HUES64 (cell line): ENCODE measurements around the gene MEMO1.
"Not testable (repeated sequence)": the region's sequence is repeated elsewhere in the genome, so short reads cannot be mapped to it uniquely, and the experiment has no call there.

Experiments
- H3K27ac ChIP-seq: 2 replicates; pipeline ENCODE4 v1.7.0; 2013; ENCODE audit warnings: low read depth, low read length, inconsistent platforms
- H3K27me3 ChIP-seq: 2 replicates; pipeline ENCODE4 v1.6.1; 2013; ENCODE audit warnings: mild to moderate bottlenecking, low read length; ENCODE audit not compliant: insufficient read depth
- H3K36me3 ChIP-seq: 2 replicates; pipeline ENCODE4 v1.6.1; 2013; ENCODE audit warnings: mild to moderate bottlenecking, low read length; ENCODE audit not compliant: insufficient read depth
- H3K4me1 ChIP-seq: 2 replicates; pipeline ENCODE4 v1.6.1; 2013; ENCODE audit warnings: mild to moderate bottlenecking, low read length, moderate library complexity; ENCODE audit not compliant: insufficient read depth
- H3K4me3 ChIP-seq: 2 replicates; pipeline ENCODE4 v1.5.1; 2013; ENCODE audit warnings: mild to moderate bottlenecking, low read length, moderate library complexity
- H3K9ac ChIP-seq: 2 replicates; pipeline ENCODE4 v1.6.1; 2013; ENCODE audit warnings: mild to moderate bottlenecking, low read depth, low read length
- H3K9me3 ChIP-seq: 2 replicates; pipeline ENCODE4 v1.6.1; 2013; ENCODE audit warnings: low read depth, low read length; ENCODE audit not compliant: insufficient read depth
- WGBS: fragments of 150-250, 120-280 bp; methylation state at CpG from one replicate; pipeline ENCODE4 v1.1.7; 2013; ENCODE audit warnings: missing lambda C conversion rate; 5-methylcytosine and 5-hydroxymethylcytosine counted together

Gene MEMO1

DNA sequence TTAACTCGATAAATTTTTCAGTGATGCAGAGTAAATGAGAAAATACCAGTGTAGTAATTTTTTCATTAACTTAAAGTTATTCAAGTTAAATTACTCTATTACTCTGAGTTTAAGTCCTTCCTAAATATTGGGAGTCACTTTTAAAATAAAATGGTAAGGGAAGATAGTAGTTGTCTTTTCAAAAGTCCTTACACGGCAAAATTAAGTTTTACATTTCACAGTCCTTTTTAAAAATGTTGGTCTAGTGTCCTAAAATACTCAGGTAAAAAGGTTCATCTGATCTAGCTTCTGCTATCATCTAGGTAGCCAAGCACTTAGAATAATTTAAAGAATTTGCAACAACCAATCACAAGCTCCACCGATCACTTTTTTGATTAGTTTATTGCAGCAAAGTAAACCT, 146.9 kb downstream of the MEMO1 start:
- Histone ChIP-seq H3K4me3 (no peak overlapping the region), H3K27ac (no peak overlapping the region), H3K4me1 (no peaks in the 10 kb centered on the region), H3K36me3 (peaks cover 5% of the 10 kb centered on the region; the same call in 1 of the 2 replicates), H3K9ac (no peak overlapping the region), H3K27me3 (no peaks in the 10 kb centered on the region), H3K9me3 (no peaks in the 10 kb centered on the region)
- WGBS = 98% methylated on average over 1 of the region's 3 CpGs

DNA sequence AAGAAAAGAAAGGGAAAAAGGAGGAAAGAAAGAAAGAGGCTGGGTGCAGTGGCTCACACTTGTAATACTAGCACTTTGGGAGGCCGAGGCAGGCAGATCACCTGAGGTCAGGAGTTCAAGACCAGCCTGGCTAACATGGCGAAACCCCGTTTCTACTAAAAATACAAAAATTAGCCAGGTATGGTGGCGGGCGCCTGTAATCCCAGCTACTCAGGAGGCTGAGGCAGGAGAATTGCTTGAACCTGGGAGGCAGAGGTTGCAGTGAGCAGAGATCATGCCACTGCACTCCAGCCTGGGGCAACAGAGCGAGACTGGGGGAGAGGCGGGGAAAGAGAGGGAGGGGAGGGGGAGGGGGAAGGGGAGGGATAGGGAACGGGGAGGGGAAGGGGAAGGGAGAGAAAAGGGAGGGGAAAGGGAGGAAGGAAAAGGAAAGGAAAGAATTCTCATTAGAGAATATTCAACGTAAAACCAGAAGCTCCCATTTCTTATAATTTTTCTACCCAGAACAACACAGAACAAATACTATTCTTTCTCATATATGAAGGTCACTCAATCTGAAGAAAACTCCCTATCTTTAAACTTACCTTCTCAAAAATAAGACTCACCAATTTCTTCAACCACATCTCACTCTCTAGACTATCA, 147.7 kb downstream of the MEMO1 start:
- not testable (repeated sequence) for H3K27ac ChIP-seq, H3K9me3 ChIP-seq, H3K36me3 ChIP-seq, H3K27me3 ChIP-seq, H3K4me1 ChIP-seq, H3K4me3 ChIP-seq, H3K9ac ChIP-seq
- WGBS = 88% methylated on average over 7 of the region's 9 CpGs

- no peaks in the 10 kb centered on the region for H3K27me3 ChIP-seq
- H3K9ac ChIP-seq = no peak overlapping the region
- no peaks in the 10 kb centered on the region for H3K9me3 ChIP-seq
- H3K36me3 ChIP-seq = peaks cover 2% of the 10 kb centered on the region; the same call in 1 of the 2 replicates
- no peak overlapping the region for H3K27ac ChIP-seq
- WGBS = 94% methylated on average over 2 of the region's 2 CpGs
- no peak overlapping the region for H3K4me3 ChIP-seq
- H3K4me1 ChIP-seq = peaks cover 8% of the 10 kb centered on the region; the same call in 1 of the 2 replicates
Measured at GRCh38 chr2:31859959-31860358, 150.8 kb downstream of the MEMO1 start.

GRCh38 chr2:31853521-31853920, 157.3 kb downstream of the MEMO1 start:
- no peak overlapping the region for H3K9ac ChIP-seq
- no peak overlapping the region for H3K27ac ChIP-seq
- no peaks in the 10 kb centered on the region for H3K9me3 ChIP-seq
- no peaks in the 10 kb centered on the region for H3K36me3 ChIP-seq
- peaks cover 8% of the 10 kb centered on the region; the same call in 1 of the 2 replicates for H3K4me1 ChIP-seq
- H3K4me3 ChIP-seq = no peak overlapping the region
- no peaks in the 10 kb centered on the region for H3K27me3 ChIP-seq

GRCh38 chr2:31842150-31842549, 168.7 kb downstream of the MEMO1 start:
- H3K9ac ChIP-seq, H3K27ac ChIP-seq, H3K4me1 ChIP-seq, H3K36me3 ChIP-seq, H3K9me3 ChIP-seq, H3K27me3 ChIP-seq, H3K4me3 ChIP-seq: not testable (repeated sequence)
- WGBS = 100% methylated on average over 3 of the region's 5 CpGs

GRCh38 chr2:31835450-31835849, 175.4 kb downstream of the MEMO1 start:
- Histone ChIP-seq H3K4me3 (no peak overlapping the region), H3K27ac (no peak overlapping the region), H3K4me1 (no peaks in the 10 kb centered on the region), H3K9me3 (no peaks in the 10 kb centered on the region), H3K36me3 (no peaks in the 10 kb centered on the region), H3K9ac (no peak overlapping the region), H3K27me3 (no peaks in the 10 kb centered on the region)
- 86% methylated on average over 1 of the region's 1 CpG for WGBS

DNA sequence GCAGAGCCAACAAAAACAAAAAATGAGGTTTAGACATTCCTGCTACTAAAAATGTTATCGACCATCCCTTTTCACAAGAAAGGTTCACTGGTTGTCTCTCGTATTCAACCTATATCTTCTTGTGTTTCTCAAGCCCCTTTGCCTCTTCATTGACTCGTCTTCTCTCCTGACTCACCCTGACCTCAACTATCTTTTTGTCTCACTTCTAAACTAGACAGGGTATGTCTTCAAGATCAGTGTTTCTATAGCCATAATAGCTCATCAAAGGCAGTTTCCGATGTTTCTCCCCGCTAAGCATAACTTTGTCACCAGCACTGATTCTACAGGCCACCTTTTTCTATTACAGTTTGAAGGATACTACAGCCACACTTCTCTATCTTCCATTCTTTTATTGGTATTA, 178.4 kb downstream of the MEMO1 start:
- Histone ChIP-seq H3K27ac (no peak overlapping the region), H3K36me3 (no peaks in the 10 kb centered on the region), H3K4me1 (no peaks in the 10 kb centered on the region), H3K27me3 (no peaks in the 10 kb centered on the region), H3K4me3 (no peak overlapping the region), H3K9ac (no peak overlapping the region), H3K9me3 (peaks cover 22% of the 10 kb centered on the region)
- 89% methylated on average over 5 of the region's 5 CpGs for WGBS

GRCh38 chr2:31831585-31831984, 179.2 kb downstream of the MEMO1 start:
- Histone ChIP-seq H3K9me3 (peaks cover 22% of the 10 kb centered on the region), H3K27me3 (no peaks in the 10 kb centered on the region), H3K4me3 (no peak overlapping the region), H3K9ac (no peak overlapping the region), H3K4me1 (no peaks in the 10 kb centered on the region), H3K27ac (no peak overlapping the region), H3K36me3 (no peaks in the 10 kb centered on the region)
- WGBS = 90% methylated on average over 2 of the region's 2 CpGs

DNA sequence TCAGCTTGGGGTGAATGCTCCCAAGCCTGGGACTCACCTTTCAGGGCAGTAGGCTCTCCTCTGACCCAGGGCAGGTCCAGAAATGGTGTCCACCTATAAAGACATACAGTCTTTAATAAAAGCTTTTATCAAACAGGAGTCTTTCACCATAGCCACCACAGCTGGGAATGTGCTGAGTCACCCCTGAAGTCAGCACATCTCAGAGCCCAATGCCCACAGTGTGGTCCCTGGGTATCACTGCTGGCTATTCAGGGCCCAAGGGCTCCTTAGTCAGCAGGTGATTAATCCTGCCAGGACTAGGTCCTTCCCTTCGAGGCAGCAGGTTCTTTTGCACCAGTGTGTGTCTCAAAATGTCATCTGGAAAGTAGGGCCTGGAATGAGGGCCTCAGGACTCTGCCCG, 181.9 kb downstream of the MEMO1 start:
- Histone ChIP-seq H3K27ac (no peak overlapping the region), H3K36me3 (no peaks in the 10 kb centered on the region), H3K4me1 (no peaks in the 10 kb centered on the region), H3K9ac (no peak overlapping the region), H3K9me3 (peaks cover 22% of the 10 kb centered on the region), H3K27me3 (no peaks in the 10 kb centered on the region), H3K4me3 (no peak overlapping the region)
- WGBS = 90% methylated on average over 2 of the region's 2 CpGs

- H3K36me3 ChIP-seq = no peaks in the 10 kb centered on the region
- H3K9ac ChIP-seq = no peak overlapping the region
- WGBS = 93% methylated on average over 11 of the region's 11 CpGs
- H3K9me3 ChIP-seq = peaks cover 27% of the 10 kb centered on the region
- no peaks in the 10 kb centered on the region for H3K4me1 ChIP-seq
- H3K4me3 ChIP-seq = no peak overlapping the region
- H3K27me3 ChIP-seq = no peaks in the 10 kb centered on the region
- H3K27ac ChIP-seq = no peak overlapping the region
Measured at GRCh38 chr2:31823558-31823957, 187.2 kb downstream of the MEMO1 start.

- WGBS = 93% methylated on average over 7 of the region's 7 CpGs
- Histone ChIP-seq H3K9ac (no peak overlapping the region), H3K27me3 (no peaks in the 10 kb centered on the region), H3K27ac (no peak overlapping the region), H3K36me3 (no peaks in the 10 kb centered on the region), H3K4me3 (no peak overlapping the region), H3K4me1 (no peaks in the 10 kb centered on the region), H3K9me3 (peaks cover 17% of the 10 kb centered on the region)
Measured at GRCh38 chr2:31822587-31822986, 188.2 kb downstream of the MEMO1 start.
